Muscle layer of colon (tissue), 2 donors: Measurements from ENCODE around the gene PHLDA1.

ENCODE experiments used
- H3K27ac ChIP-seq: one replicate; pipeline ENCODE4 v1.7.0; 2013; ENCODE audit warnings: low read depth, mild to moderate bottlenecking, low read length, moderate library complexity
- H3K27me3 ChIP-seq, 2 donors: one replicate each; pipeline ENCODE4 v1.7.0; 2013; ENCODE audit warnings: low read length in 2 of 2, mild to moderate bottlenecking in 2 of 2; ENCODE audit not compliant: insufficient read depth in 2 of 2, control insufficient read depth in 1 of 2
- H3K36me3 ChIP-seq: one replicate; pipeline ENCODE4 v1.7.0; 2013; ENCODE audit warnings: mild to moderate bottlenecking, low read length; ENCODE audit not compliant: insufficient read depth
- H3K4me1 ChIP-seq: one replicate; pipeline ENCODE4 v1.7.0; 2013; ENCODE audit warnings: mild to moderate bottlenecking, low read length; ENCODE audit not compliant: insufficient read depth
- H3K4me3 ChIP-seq, 2 donors: one replicate each; pipeline ENCODE4 v1.7.0; 2013; ENCODE audit warnings: low read length in 2 of 2, low read depth in 1 of 2, mild to moderate bottlenecking in 1 of 2, moderate library complexity in 1 of 2
- H3K9ac ChIP-seq: one replicate; pipeline ENCODE4 v1.7.0; 2013; ENCODE audit warnings: low read length
- H3K9me3 ChIP-seq: one replicate; pipeline ENCODE4 v1.7.0; 2013; ENCODE audit warnings: mild to moderate bottlenecking, low read length
- donor health status: abdominal sarcoma.
- donor health status: Adenocarcinoma of cecum.

Gene PHLDA1

GRCh38 chr12:75982169-75982564, 49.4 kb downstream of the PHLDA1 start:
- no peak overlapping the region for H3K27ac ChIP-seq
- no peak overlapping the region for H3K4me3 ChIP-seq

GRCh38 chr12:75981247-75982168, 50.1 kb downstream of the PHLDA1 start:
- H3K4me1 ChIP-seq, result peaks cover 12% of the 10 kb centered on the region

More at GRCh38 chr12:75982169-75982564, 49.4 kb downstream of the PHLDA1 start:
- no peaks in the 10 kb centered on the region for H3K27me3 ChIP-seq
- H3K9ac ChIP-seq, result no peak overlapping the region
- no peaks in the 10 kb centered on the region for H3K9me3 ChIP-seq
- peaks cover 12% of the 10 kb centered on the region for H3K4me1 ChIP-seq
- H3K36me3 ChIP-seq, result no peaks in the 10 kb centered on the region

GRCh38 chr12:75979181-75979580, 52.4 kb downstream of the PHLDA1 start:
- no peaks in the 10 kb centered on the region for H3K27me3 ChIP-seq
- H3K9ac ChIP-seq, result no peak overlapping the region
- H3K9me3 ChIP-seq, result no peaks in the 10 kb centered on the region
- H3K36me3 ChIP-seq, result no peaks in the 10 kb centered on the region
- no peak overlapping the region for H3K27ac ChIP-seq
- peaks cover 12% of the 10 kb centered on the region for H3K4me1 ChIP-seq
- H3K4me3 ChIP-seq, result no peak overlapping the region

More at GRCh38 chr12:75981247-75982168, 50.1 kb downstream of the PHLDA1 start:
- no peaks in the 10 kb centered on the region for H3K27me3 ChIP-seq
- H3K9me3 ChIP-seq, result no peaks in the 10 kb centered on the region
- H3K9ac ChIP-seq, result no peak overlapping the region
- no peak overlapping the region for H3K27ac ChIP-seq
- H3K4me3 ChIP-seq, result no peak overlapping the region
- H3K36me3 ChIP-seq, result no peaks in the 10 kb centered on the region

GRCh38 chr12:75978677-75979076, 52.9 kb downstream of the PHLDA1 start:
- Histone ChIP-seq H3K4me1 (peaks cover 12% of the 10 kb centered on the region), H3K27ac (peak overlapping the region; percentile 19), H3K27me3 (no peaks in the 10 kb centered on the region), H3K9ac (no peak overlapping the region), H3K9me3 (no peaks in the 10 kb centered on the region), H3K36me3 (no peaks in the 10 kb centered on the region), H3K4me3 (no peak overlapping the region)

- H3K9ac ChIP-seq, result no peak overlapping the region
- H3K36me3 ChIP-seq, result no peaks in the 10 kb centered on the region
- H3K9me3 ChIP-seq, result no peaks in the 10 kb centered on the region
- no peak overlapping the region for H3K4me3 ChIP-seq
- H3K4me1 ChIP-seq, result peaks cover 12% of the 10 kb centered on the region
- H3K27ac ChIP-seq, result peak overlapping the region; percentile 19
- H3K27me3 ChIP-seq, result no peaks in the 10 kb centered on the region
Observed at GRCh38 chr12:75977952-75978671, 53.5 kb downstream of the PHLDA1 start.

GRCh38 chr12:75977590-75977951, 54.0 kb downstream of the PHLDA1 start:
- Histone ChIP-seq H3K9ac (no peak overlapping the region), H3K4me1 (peaks cover 12% of the 10 kb centered on the region)

GRCh38 chr12:75976913-75977312, 54.7 kb downstream of the PHLDA1 start:
- H3K27ac ChIP-seq, result no peak overlapping the region

More at GRCh38 chr12:75977590-75977951, 54.0 kb downstream of the PHLDA1 start:
- Histone ChIP-seq H3K27me3 (no peaks in the 10 kb centered on the region), H3K27ac (no peak overlapping the region), H3K4me3 (no peak overlapping the region), H3K9me3 (no peaks in the 10 kb centered on the region), H3K36me3 (no peaks in the 10 kb centered on the region)

GRCh38 chr12:75976113-75976512, 55.5 kb downstream of the PHLDA1 start:
- Histone ChIP-seq H3K27me3 (no peaks in the 10 kb centered on the region), H3K9me3 (no peaks in the 10 kb centered on the region), H3K9ac (no peak overlapping the region), H3K36me3 (no peaks in the 10 kb centered on the region), H3K27ac (no peak overlapping the region), H3K4me3 (no peak overlapping the region), H3K4me1 (peaks cover 12% of the 10 kb centered on the region)

More at GRCh38 chr12:75976913-75977312, 54.7 kb downstream of the PHLDA1 start:
- Histone ChIP-seq H3K9ac (no peak overlapping the region), H3K27me3 (no peaks in the 10 kb centered on the region), H3K36me3 (no peaks in the 10 kb centered on the region), H3K9me3 (no peaks in the 10 kb centered on the region), H3K4me1 (peaks cover 12% of the 10 kb centered on the region), H3K4me3 (no peak overlapping the region)

- H3K36me3 ChIP-seq, result no peaks in the 10 kb centered on the region
- H3K9ac ChIP-seq, result no peak overlapping the region
- H3K4me3 ChIP-seq, result no peak overlapping the region
- H3K4me1 ChIP-seq, result peaks cover 12% of the 10 kb centered on the region
- H3K9me3 ChIP-seq, result no peaks in the 10 kb centered on the region
- H3K27ac ChIP-seq, result no peak overlapping the region
- no peaks in the 10 kb centered on the region for H3K27me3 ChIP-seq
Observed at GRCh38 chr12:75975702-75976101, 55.9 kb downstream of the PHLDA1 start.
